ENCODE data around the gene ADD3. TPM values are rescaled to one million over a fixed set of nuclear protein-coding genes. Genes with fewer than 3 reads are reported as not detected.

The ADD3 gene
- total and polyA plus RNA-seq, 2 experiments from 2014 or later = 133 to 1,101 TPM

- WGBS, 2 experiments (ENCODE audit: low coverage in 1 of 2, low lambda C conversion rate in 2 of 2, missing lambda C conversion rate in 2 of 2) = 2 to 3% methylated on average over 18 to 28 of the region's 30 CpGs
- Histone ChIP-seq H3K9me2 (ENCODE audit: insufficient read depth) (no peaks in the 10 kb centered on the region), H3K4me2 (ENCODE audit: unreplicated experiment) (peak overlapping the region; percentile 97), H3K27ac (peak overlapping the region; percentile 96), H3K4me1 (ENCODE audit: insufficient read depth) (peaks cover 44% of the 10 kb centered on the region), H4K20me1 (ENCODE audit: insufficient read depth) (peaks cover 28% of the 10 kb centered on the region), H3K79me2 (ENCODE audit: insufficient read depth) (peaks cover 58% of the 10 kb centered on the region), H3K9ac (peak overlapping the region; percentile 94), H3F3A (ENCODE audit: insufficient read depth) (peaks cover 45% of the 10 kb centered on the region), H3K4me3 (peak overlapping the region; percentile 89), H3K9me3 (ENCODE audit: low read depth) (no peaks in the 10 kb centered on the region), H2AFZ (peak overlapping the region; percentile 65), H3K27me3 (replicated peaks; ENCODE audit: insufficient read depth) (no peaks in the 10 kb centered on the region), H3K36me3 (ENCODE audit: low read depth) (no peaks in the 10 kb centered on the region)
- no peak for TF ChIP-seq EZH2phosphoT487 (IDR thresholded peaks at IDR 0.05; ENCODE audit: insufficient read depth, low read depth)
- TF ChIP-seq EZH2 (IDR thresholded peaks at IDR 0.05; ENCODE audit: insufficient read depth, poor library complexity, severe bottlenecking) = no peak
- peak; percentile 50 for DNase-seq
- in situ Hi-C loops (cut with MboI) = no loop called here
These were observed 945 bp downstream of the ADD3 start for GRCh38 chr10:110008518-110009339.

GRCh38 chr10:110009736-110010475, 2.1 kb downstream of the ADD3 start:
- Histone ChIP-seq H3K36me3 (ENCODE audit: low read depth) (no peaks in the 10 kb centered on the region), H4K20me1 (ENCODE audit: insufficient read depth) (peaks cover 30% of the 10 kb centered on the region), H3K9me2 (ENCODE audit: insufficient read depth) (no peaks in the 10 kb centered on the region), H3K9ac (peak overlapping the region; percentile 94), H3F3A (ENCODE audit: insufficient read depth) (peaks cover 57% of the 10 kb centered on the region), H3K9me3 (ENCODE audit: low read depth) (no peaks in the 10 kb centered on the region), H3K27ac (peak overlapping the region; percentile 10; the same call in 1 of the 2 replicates), H3K4me3 (peak overlapping the region; percentile 89), H2AFZ (no peak overlapping the region; the same call in 1 of the 2 replicates), H3K79me2 (ENCODE audit: insufficient read depth) (peaks cover 70% of the 10 kb centered on the region), H3K4me1 (ENCODE audit: insufficient read depth) (peaks cover 50% of the 10 kb centered on the region), H3K27me3 (replicated peaks; ENCODE audit: insufficient read depth) (no peaks in the 10 kb centered on the region), H3K4me2 (ENCODE audit: unreplicated experiment) (peak overlapping the region; percentile 97)
- in situ Hi-C loops (cut with MboI) = no loop called here
- no peak for TF ChIP-seq EZH2phosphoT487 (IDR thresholded peaks at IDR 0.05; ENCODE audit: insufficient read depth, low read depth)
- no peak for TF ChIP-seq EZH2 (IDR thresholded peaks at IDR 0.05; ENCODE audit: insufficient read depth, poor library complexity, severe bottlenecking)
- no peak for DNase-seq
- WGBS, 2 experiments (ENCODE audit: low coverage in 1 of 2, low lambda C conversion rate in 2 of 2, missing lambda C conversion rate in 2 of 2) = 34 to 43% methylated on average over 4 of the region's 4 CpGs

- Histone ChIP-seq H3K36me3 (ENCODE audit: low read depth) (no peaks in the 10 kb centered on the region), H3K27me3 (replicated peaks; ENCODE audit: insufficient read depth) (no peaks in the 10 kb centered on the region), H3K4me2 (ENCODE audit: unreplicated experiment) (peak overlapping the region; percentile 97), H2AFZ (no peak overlapping the region), H4K20me1 (ENCODE audit: insufficient read depth) (peaks cover 30% of the 10 kb centered on the region), H3K79me2 (ENCODE audit: insufficient read depth) (peaks cover 78% of the 10 kb centered on the region), H3F3A (ENCODE audit: insufficient read depth) (peaks cover 59% of the 10 kb centered on the region), H3K9me2 (ENCODE audit: insufficient read depth) (no peaks in the 10 kb centered on the region), H3K4me1 (ENCODE audit: insufficient read depth) (peaks cover 46% of the 10 kb centered on the region), H3K9me3 (ENCODE audit: low read depth) (no peaks in the 10 kb centered on the region), H3K4me3 (peak overlapping the region; percentile 89), H3K27ac (0 out of 2 replicates have a peak overlapping the region, but pooled peaks have one; percentile 10), H3K9ac (no peak overlapping the region)
- WGBS, 2 experiments (ENCODE audit: low coverage in 1 of 2, low lambda C conversion rate in 2 of 2, missing lambda C conversion rate in 2 of 2) = 43 to 45% methylated on average over 2 of the region's 2 CpGs
- TF ChIP-seq EZH2 (IDR thresholded peaks at IDR 0.05; ENCODE audit: insufficient read depth, poor library complexity, severe bottlenecking) (no peak), EZH2phosphoT487 (IDR thresholded peaks at IDR 0.05; ENCODE audit: insufficient read depth, low read depth) (no peak)
- DNase-seq = no peak
- in situ Hi-C loops (cut with MboI) = no loop called here
These were observed 2.9 kb downstream of the ADD3 start for GRCh38 chr10:110010486-110011378.

GRCh38 chr10:110011681-110012080, 3.9 kb downstream of the ADD3 start:
- DNase-seq = no peak
- WGBS, 2 experiments (ENCODE audit: low coverage in 1 of 2, low lambda C conversion rate in 2 of 2, missing lambda C conversion rate in 2 of 2) = 43 to 45% methylated on average over 3 of the region's 3 CpGs
- Histone ChIP-seq H3K79me2 (ENCODE audit: insufficient read depth) (peaks cover 87% of the 10 kb centered on the region), H3K36me3 (ENCODE audit: low read depth) (no peaks in the 10 kb centered on the region), H4K20me1 (ENCODE audit: insufficient read depth) (peaks cover 30% of the 10 kb centered on the region), H3K4me3 (no peak overlapping the region; the same call in 1 of the 2 replicates), H3K9me3 (ENCODE audit: low read depth) (no peaks in the 10 kb centered on the region), H2AFZ (no peak overlapping the region), H3K9me2 (ENCODE audit: insufficient read depth) (no peaks in the 10 kb centered on the region), H3K9ac (no peak overlapping the region), H3K4me1 (ENCODE audit: insufficient read depth) (peaks cover 53% of the 10 kb centered on the region), H3K27me3 (replicated peaks; ENCODE audit: insufficient read depth) (no peaks in the 10 kb centered on the region), H3K27ac (no peak overlapping the region), H3K4me2 (ENCODE audit: unreplicated experiment) (no peak overlapping the region), H3F3A (ENCODE audit: insufficient read depth) (peaks cover 49% of the 10 kb centered on the region)
- TF ChIP-seq EZH2phosphoT487 (IDR thresholded peaks at IDR 0.05; ENCODE audit: insufficient read depth, low read depth) (no peak), EZH2 (IDR thresholded peaks at IDR 0.05; ENCODE audit: insufficient read depth, poor library complexity, severe bottlenecking) (no peak)
- in situ Hi-C loops (cut with MboI) = no loop called here

All from GM23248 (cell line).